Stimulated activated CD8-positive, alpha-beta memory T cell treated with anti-CD3 and anti-CD28 coated beads, Interleukin-4, amount 100 ng/mL, for 4 hours (primary cell): ENCODE measurements around the gene ASTN2.
"Not testable (repeated sequence)": the region's sequence is repeated elsewhere in the genome, so short reads cannot be mapped to it uniquely, and the experiment has no call there.

Experiments used
- DNase-seq, 2 donors: peaks; one replicate each; pipeline ENCODE4 v3.0.0-alpha.2; 2020; ENCODE audit warnings: low read depth in 2 of 2, low spot score in 1 of 2

The ASTN2 gene

GRCh38 chr9:116891424-116891823, 523.4 kb downstream of the ASTN2 start:
- no peak for DNase-seq

DNA sequence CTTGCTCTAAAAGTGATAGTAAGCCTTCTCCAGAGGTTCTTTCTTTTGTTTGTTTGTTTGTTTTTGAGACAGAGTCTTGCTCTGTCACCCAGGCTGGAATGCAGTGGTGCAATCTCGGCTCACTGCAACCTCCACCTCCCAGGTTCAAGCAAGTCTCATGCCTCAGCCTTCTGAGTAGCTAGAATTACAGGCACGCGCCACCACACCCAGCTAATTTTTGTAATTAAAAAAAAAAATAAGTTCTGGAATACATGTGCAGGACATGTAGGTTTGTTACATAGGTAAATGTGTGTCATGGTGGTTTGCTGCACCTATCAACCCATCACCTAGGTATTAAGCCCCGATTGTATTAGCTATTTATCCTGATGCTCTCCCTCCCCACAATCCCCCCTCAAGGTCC, 526.4 kb downstream of the ASTN2 start:
- DNase-seq: not testable (repeated sequence)

GRCh38 chr9:116888066-116888465, 526.8 kb downstream of the ASTN2 start:
- DNase-seq: no peak

GRCh38 chr9:116883676-116884075, 531.2 kb downstream of the ASTN2 start:
- no peak for DNase-seq

- DNase-seq: no peak
Observed at GRCh38 chr9:116877072-116877471, 537.8 kb downstream of the ASTN2 start.

GRCh38 chr9:116875576-116875975, 539.3 kb downstream of the ASTN2 start:
- DNase-seq: no peak

DNA sequence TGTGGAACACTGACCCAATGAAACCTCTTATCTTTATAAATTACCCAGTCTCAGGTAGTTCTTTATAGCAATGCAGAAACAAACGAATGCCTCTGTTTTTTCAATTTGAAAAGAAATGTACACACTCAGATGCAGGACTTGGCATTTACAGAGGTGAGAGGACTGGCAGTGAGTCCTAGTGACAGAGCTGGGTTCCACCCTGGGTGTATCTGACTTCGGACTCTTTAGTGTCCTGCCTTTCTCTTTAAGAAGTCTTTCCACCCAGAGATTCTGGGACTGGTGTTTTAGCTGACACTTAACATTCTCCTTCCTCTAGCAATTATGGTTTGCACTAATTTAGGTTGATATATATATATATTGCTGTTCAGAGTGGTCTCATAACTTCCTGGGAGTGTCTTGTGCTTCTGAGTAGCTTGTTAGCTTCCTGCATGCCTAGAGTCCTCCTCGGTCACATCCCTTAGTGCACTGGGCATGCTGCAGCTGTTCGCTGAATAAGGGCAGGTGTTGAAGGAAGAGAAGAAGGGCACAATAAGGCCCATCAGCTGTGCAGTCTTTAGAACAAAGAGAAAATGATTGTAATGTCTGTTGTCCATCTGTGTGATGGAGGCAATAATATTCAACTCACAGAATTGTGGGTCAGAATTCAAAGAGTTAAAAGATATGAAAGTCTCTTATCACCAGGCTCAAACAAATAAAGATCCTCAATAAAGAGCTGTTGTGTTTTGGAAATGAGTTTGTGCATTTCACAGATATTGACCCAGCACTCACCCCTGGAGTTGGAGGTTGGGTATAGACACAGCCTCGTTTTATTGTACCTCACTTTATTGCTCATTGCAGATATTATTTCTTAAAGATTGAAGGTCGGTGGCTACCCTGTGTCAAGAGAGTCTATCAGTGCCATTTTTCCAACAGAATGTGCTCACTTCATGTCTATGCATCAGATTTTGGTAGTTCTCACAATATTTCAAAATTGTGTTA, 540.6 kb downstream of the ASTN2 start:
- no peak for DNase-seq

DNA sequence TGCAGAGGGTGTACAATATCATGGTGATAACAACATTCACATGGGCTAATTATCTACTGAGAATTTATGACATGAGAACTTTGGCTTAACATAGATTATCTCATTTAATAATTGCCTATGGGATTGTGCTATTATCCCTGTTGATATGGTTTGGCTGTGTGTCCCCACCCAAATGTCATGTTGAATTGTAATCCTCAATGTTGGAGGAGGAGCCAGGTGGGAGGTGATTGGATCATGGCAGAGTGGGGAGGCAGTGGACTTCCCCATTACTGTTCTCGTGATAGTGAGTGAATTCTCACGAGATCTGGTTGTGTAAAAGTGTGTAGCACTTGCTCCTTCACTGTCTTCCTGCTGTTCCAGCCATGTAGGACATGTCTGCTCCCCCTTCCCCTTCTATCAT, 541.4 kb downstream of the ASTN2 start:
- DNase-seq: no peak

DNA sequence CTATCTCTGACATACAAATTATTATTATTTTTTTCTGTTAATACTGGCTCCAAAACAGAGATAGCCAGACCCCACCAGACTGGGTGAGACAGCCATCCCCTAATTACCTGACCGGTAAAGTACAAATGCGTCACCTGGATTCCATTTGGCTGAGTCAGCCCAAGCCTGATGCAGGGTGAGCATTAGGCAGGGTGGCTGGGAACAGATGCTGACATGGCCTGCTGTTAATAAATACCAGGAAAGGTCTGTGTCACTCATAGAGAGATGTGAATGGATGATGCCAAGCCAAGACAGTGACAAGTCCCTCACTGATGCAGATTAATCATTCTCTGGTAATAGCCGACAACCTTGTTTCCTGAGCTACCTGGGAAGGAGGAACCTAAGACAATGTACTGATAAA, 544.3 kb downstream of the ASTN2 start:
- DNase-seq: no peak

DNA sequence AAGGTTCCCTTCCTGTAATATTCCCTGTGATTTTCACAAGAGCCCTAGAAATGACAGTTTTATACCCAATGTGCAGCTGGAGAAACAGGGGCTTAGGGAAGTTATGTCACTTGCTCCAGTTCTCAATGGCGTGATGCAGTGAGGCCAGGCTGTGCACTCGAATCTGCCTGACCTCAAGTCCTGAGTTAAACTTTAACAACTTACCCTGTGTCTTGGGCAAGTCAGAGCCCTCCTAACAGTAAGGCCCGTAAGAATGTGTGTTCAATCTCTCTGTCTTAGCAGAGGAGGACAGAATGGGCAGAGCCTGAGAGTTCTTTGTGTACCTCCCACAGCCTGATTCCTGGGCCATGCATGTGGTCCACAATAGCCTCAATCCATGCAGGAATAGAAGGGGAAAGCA, 546.7 kb downstream of the ASTN2 start:
- DNase-seq: no peak

DNA sequence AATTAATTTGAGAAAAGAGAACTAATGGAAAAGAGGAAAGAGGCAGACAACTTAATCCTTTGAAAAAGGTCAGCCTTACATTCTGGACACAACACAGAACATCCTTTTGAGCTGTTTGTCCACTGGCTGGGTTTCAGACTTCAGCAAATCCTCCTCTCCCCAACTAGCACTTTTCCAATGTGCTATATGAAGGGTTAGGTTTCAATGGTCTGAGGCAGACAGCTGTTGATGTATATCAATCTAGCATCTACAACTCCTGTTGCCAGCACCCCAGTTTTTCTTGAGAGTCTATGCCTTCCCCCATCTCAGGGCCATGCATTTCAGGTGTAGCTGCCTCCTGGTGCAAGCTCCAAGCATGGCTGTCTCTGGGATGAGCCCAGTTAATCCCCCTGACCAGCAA, 553.5 kb downstream of the ASTN2 start:
- no peak for DNase-seq

DNA sequence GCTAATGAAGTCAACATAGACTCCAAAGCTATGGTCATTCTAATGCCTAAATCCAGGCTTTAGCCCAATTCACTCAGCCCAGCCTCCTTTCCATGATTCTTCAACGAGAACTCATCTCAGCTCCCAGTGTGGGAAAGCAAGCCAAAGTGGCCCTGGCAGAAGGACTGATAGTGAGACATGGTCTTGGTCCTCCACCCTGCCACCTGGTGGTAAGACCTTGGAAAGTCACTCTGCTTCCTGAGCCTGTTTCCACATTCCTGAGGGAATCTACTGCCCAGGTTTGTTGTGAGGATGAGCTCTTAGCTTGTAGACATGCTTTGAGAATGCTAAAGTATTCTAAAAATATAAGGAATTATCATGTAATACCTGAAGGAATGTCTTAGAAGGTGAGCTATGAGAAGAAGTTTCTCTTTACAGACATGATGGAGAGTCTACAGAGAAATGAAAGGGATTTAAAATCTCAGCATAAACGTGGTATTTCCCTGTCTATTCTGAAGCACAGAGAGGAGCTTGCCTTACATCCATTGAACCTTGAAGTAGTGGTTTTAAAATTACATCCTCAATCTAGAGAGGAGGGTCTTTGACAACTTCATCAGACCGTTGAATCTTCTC, 554.2 kb downstream of the ASTN2 start:
- no peak for DNase-seq

DNA sequence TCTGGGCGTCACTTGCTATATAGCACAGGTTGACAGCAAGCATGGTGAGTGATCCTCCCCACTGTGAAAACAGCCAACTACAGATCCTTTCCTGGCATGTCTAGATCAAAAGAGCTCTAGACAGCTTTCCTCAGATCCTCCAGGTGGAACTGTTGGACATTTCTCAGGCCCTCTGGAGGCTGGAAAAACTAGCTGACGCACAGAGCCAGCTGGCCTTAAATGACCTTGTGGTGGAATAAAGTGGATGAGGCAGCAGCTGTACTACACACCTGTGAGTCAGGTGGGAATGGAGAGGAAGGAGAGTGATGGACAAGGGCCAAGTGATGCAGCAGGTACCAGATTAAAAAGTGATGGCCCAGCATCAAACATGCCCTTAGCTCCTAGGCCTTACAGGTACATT, 555.1 kb downstream of the ASTN2 start:
- DNase-seq: no peak

DNA sequence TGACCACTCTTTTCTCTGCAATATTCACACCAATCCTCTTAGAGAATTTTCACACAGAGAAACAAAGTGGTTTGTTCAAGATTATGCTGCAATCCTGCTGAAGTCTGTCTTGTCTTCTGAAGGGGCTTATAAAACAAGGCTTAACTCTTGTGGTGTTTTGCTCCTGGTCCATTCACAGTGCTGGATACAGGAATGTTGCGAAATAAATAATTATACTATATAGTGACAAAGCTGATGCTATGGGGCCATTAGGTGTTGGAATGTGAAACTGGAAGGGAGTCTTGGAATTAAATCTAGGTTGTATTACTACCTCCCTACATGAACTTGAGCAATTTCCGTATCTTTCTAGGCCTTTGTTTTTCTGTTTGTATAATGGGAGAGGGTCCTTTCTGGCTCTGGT, 557.5 kb downstream of the ASTN2 start:
- no peak for DNase-seq

- DNase-seq: no peak
Observed at GRCh38 chr9:116855881-116856662, 558.8 kb downstream of the ASTN2 start.

- DNase-seq: no peak
Observed at GRCh38 chr9:116849721-116850120, 565.1 kb downstream of the ASTN2 start.

DNA sequence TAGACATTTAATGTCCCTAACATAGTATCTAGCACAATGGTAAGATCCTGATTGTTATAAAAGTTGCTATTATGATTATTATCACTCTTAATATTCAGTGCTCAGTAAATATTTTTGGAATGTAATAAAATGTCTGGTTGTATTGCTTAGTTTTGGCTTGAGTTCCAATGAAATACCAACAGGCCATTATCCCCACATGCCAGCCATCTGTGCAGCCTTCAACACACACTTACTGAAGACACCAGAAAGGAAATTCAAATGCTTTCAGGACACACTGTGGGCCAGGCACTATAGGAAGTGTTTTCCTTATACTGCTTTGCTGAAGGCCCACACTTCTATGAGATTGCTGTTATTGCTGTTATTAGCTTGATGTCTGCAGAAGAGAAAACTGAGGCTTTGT, 570.2 kb downstream of the ASTN2 start:
- no peak for DNase-seq

DNA sequence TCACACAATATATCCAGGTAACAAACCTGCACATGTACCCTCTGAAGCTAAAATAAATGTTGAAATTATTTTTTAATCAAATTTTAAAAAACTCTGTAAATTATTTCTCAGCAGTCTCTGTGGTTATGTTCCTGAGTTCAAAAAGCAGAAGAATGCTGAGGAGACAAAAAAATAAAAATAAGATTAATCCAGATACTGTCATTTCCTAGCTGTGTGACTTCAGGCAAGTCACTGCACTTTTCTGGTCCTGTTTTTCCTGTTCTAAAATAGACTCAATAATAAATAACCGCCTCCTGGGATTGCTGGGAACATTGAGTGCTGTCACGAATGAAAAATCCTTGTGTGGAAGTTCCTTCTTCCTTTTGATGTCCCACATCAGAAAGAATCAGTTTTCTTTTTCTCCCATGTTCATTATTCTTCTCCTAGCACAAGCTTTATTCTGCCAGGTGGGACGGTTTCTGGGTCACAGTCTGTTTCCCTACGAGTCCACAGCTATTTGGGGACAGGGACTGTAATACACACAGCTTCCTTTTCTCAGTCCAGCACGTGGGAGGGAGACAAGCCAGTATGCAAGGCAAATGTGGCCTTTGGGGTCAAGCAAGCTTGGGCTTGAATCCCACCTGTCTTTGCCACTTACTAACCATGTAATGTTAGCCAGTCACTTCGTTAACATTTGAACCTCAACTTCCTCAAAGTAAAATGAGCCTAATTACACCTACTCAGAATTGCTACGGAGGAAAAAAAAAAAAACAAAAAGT, 570.8 kb downstream of the ASTN2 start:
- no peak for DNase-seq

GRCh38 chr9:116842658-116843057, 572.2 kb downstream of the ASTN2 start:
- DNase-seq: no peak

- DNase-seq: not testable (repeated sequence)
Observed at GRCh38 chr9:116838468-116838867, 576.4 kb downstream of the ASTN2 start.
